NCI-H1105 (cell line): ENCODE data around the gene ICAM4.
A peak's percentile ranks its signal among the peaks of the same experiment; 100 is the strongest.
"Not testable (repeated sequence)": the region's sequence is repeated elsewhere in the genome, so short reads cannot be mapped to it uniquely, and the experiment has no call there.

Experiments used
- DNase-seq: peaks from one replicate; lab custom pipeline; 2025; lab: John Stamatoyannopoulos, UW

Gene ICAM4

GRCh38 chr19:10320602-10321416 is 34.1 kb downstream of the ICAM4 start:
- DNase-seq, result no peak

- no peak for DNase-seq
Observed at GRCh38 chr19:10321417-10321797, 34.7 kb downstream of the ICAM4 start.

- DNase-seq, result no peak
Observed at GRCh38 chr19:10321874-10322835, 35.4 kb downstream of the ICAM4 start.

GRCh38 chr19:10325732-10326131 is 39.0 kb downstream of the ICAM4 start:
- DNase-seq, result no peak

GRCh38 chr19:10327793-10328192 is 41.0 kb downstream of the ICAM4 start:
- DNase-seq, result no peak

- DNase-seq, result no peak
Observed at GRCh38 chr19:10328558-10329429, 42.0 kb downstream of the ICAM4 start.

- DNase-seq, result no peak
Observed at GRCh38 chr19:10329555-10329954, 42.8 kb downstream of the ICAM4 start.

- no peak for DNase-seq
Observed at GRCh38 chr19:10332158-10332964, 45.6 kb downstream of the ICAM4 start.

GRCh38 chr19:10332965-10333757 is 46.4 kb downstream of the ICAM4 start, which contains the start of gene RAVER1:
TSS of gene RAVER1 (minus strand) at chr19:10333529. CDS start at chr19:10333507, 22 bp downstream.
- DNase-seq, result peak; percentile 97

GRCh38 chr19:10333758-10334587 is 47.2 kb downstream of the ICAM4 start:
- DNase-seq, result peak; percentile 11

- peak; percentile 64 for DNase-seq
Observed at GRCh38 chr19:10334588-10335351, 48.0 kb downstream of the ICAM4 start.

- DNase-seq, result no peak
Observed at GRCh38 chr19:10335352-10335985, 48.7 kb downstream of the ICAM4 start.

GRCh38 chr19:10336725-10337124 is 50.0 kb downstream of the ICAM4 start:
- not testable (repeated sequence) for DNase-seq
